Astrocyte of the spinal cord (primary cell): Measurements from ENCODE around the gene TMEM178B.
A peak's percentile ranks its signal among the peaks of the same experiment; 100 is the strongest.
"Not testable (repeated sequence)": the region's sequence is repeated elsewhere in the genome, so short reads cannot be mapped to it uniquely, and the experiment has no call there.

Experiments
- DNase-seq: peaks from one replicate; pipeline ENCODE4 v3.0.0; 2011; ENCODE audit warnings: low read depth, low spot score
- H3K4me3 ChIP-seq: 2 replicates; pipeline ENCODE4 v1.5.1; 2011; ENCODE audit warnings: low read depth, mild to moderate bottlenecking, low read length, moderate library complexity
- CTCF ChIP-seq: IDR thresholded peaks from 2 replicates; pipeline ENCODE4 v1.5.1; 2012; ENCODE audit warnings: low read depth, mild to moderate bottlenecking, low read length, inconsistent platforms
- in situ Hi-C: cut with HindIII; loops from 2 replicates; pipeline ENCODE4 v1.10.0; 2017; ENCODE audit warnings: low sequenced_read_pairs

TMEM178B gene

GRCh38 chr7:141057788-141058187 is 16.1 kb upstream of the TMEM178B start:
- no peak overlapping the region for H3K4me3 ChIP-seq
- DNase-seq = no peak
- no peak for TF ChIP-seq CTCF
- in situ Hi-C loops = no loop called here

GRCh38 chr7:141067856-141068255 is 6.0 kb upstream of the TMEM178B start:
- in situ Hi-C loops, DNase-seq: not testable (repeated sequence)

GRCh38 chr7:141071260-141071854 is 2.5 kb upstream of the TMEM178B start:
- peak; percentile 28 for TF ChIP-seq CTCF
- peak overlapping the region; percentile 27 for H3K4me3 ChIP-seq
- in situ Hi-C loops = no loop called here
- DNase-seq = peak; percentile 15

More at GRCh38 chr7:141067856-141068255, 6.0 kb upstream of the TMEM178B start:
- H3K4me3 ChIP-seq = not testable (repeated sequence)

GRCh38 chr7:141071855-141072547 is 1.9 kb upstream of the TMEM178B start:
- no peak for DNase-seq
- no peak for TF ChIP-seq CTCF
- peak overlapping the region; percentile 27 for H3K4me3 ChIP-seq
- in situ Hi-C loops = no loop called here

- peak; percentile 74 for DNase-seq
- in situ Hi-C loops = no loop called here
- peak overlapping the region; percentile 27 for H3K4me3 ChIP-seq
- no peak for TF ChIP-seq CTCF
Observed at GRCh38 chr7:141072548-141073172, 1.2 kb upstream of the TMEM178B start.

GRCh38 chr7:141073173-141073640 is 657 bp upstream of the TMEM178B start:
- peak; percentile 54 for DNase-seq
- TF ChIP-seq CTCF = no peak
- peak overlapping the region; percentile 27 for H3K4me3 ChIP-seq
- in situ Hi-C loops = no loop called here
